Neural crest cell (in vitro differentiated cells): ENCODE results near the gene COPG2. TPM values are rescaled to one million over a fixed set of nuclear protein-coding genes. Genes with fewer than 3 reads are reported as not detected.
"Not testable (repeated sequence)": the region's sequence is repeated elsewhere in the genome, so short reads cannot be mapped to it uniquely, and the experiment has no call there.

Experiments used
- DNase-seq: peaks from one replicate; pipeline ENCODE4 v3.0.0; 2021; ENCODE audit warnings: low read depth, mixed read lengths, low spot score
- H3K27ac Mint-ChIP-seq: one replicate; pipeline ENCODE4 v1.8.0; 2021; ENCODE audit warnings: mild to moderate bottlenecking, mixed read lengths; ENCODE audit not compliant: unreplicated experiment
- H3K27me3 Mint-ChIP-seq: 2 replicates; pipeline ENCODE4 v1.8.0; 2021; ENCODE audit warnings: low read depth, mild to moderate bottlenecking, mixed read lengths
- H3K36me3 Mint-ChIP-seq: 2 replicates; pipeline ENCODE4 v1.8.0; 2021; ENCODE audit warnings: low read depth, mild to moderate bottlenecking, mixed read lengths
- H3K4me1 Mint-ChIP-seq: 2 replicates; pipeline ENCODE4 v1.8.0; 2021; ENCODE audit warnings: mixed read lengths
- H3K4me3 Mint-ChIP-seq: one replicate; pipeline ENCODE4 v1.8.0; 2021; ENCODE audit warnings: mild to moderate bottlenecking, mixed read lengths
- H3K9me3 Mint-ChIP-seq: 2 replicates; pipeline ENCODE4 v1.8.0; 2021; ENCODE audit warnings: mixed read lengths
- CTCF ChIP-seq: fragments of 200-600 bp; sonication (generic); conservative IDR thresholded peaks from 2 replicates; pipeline ENCODE4 v1.5.0; 2021; ENCODE audit warnings: antibody characterized with exemption, mild to moderate bottlenecking
- total RNA-seq: library from RNA; stranded (reverse); gene quantifications from 2 replicates; pipeline ENCODE4 v1.2.1, GENCODE V29; 2021

Gene COPG2
- total RNA-seq, 1 donor from 2014 or later: 62.7 TPM

DNA sequence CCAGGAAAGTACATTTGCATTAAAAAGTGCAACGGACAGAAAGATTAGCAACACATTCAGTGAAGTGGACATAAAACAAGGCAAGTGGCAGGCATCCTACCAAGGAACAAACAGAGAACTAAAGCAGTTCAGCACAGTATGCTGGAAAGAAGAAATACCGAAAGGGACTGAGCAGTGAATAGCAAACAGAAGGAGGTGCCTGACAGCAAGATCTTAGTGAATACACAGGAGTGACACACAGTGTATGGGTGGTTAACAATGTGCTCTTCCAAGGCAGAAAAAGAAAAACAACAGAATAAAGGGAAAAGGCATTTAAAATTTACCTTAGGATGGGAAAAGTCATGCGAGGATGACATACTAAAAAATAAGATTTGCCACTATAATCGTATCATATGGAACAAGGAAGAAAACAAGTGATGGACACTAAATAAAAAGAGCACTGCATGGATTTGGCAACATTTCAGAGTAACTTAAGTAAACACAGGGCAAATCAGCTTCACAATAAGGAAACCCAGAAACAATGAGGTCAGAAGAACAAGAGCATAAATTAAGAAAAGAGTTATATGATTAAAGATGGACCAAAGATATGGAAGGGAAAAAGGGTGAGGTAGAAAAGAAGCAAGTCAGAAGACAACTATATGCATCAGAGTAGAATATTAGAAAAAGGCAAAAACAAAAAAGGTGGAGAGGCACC is 147.1 kb downstream of the COPG2 start:
- no peak for DNase-seq
- Mint-ChIP-seq H3K9me3 (no peaks in the 10 kb centered on the region), H3K36me3 (no peaks in the 10 kb centered on the region), H3K27ac (no peak overlapping the region), H3K4me3 (no peak overlapping the region), H3K27me3 (no peaks in the 10 kb centered on the region), H3K4me1 (no peaks in the 10 kb centered on the region)
- TF ChIP-seq CTCF: no peak

GRCh38 chr7:130515315-130516040 is 153.1 kb downstream of the COPG2 start:
- H3K4me1 Mint-ChIP-seq: no peaks in the 10 kb centered on the region
- no peak overlapping the region for H3K4me3 Mint-ChIP-seq
- DNase-seq: no peak
- H3K27me3 Mint-ChIP-seq: no peaks in the 10 kb centered on the region
- H3K36me3 Mint-ChIP-seq: no peaks in the 10 kb centered on the region
- no peak for TF ChIP-seq CTCF
- no peaks in the 10 kb centered on the region for H3K9me3 Mint-ChIP-seq
- H3K27ac Mint-ChIP-seq: no peak overlapping the region

DNA sequence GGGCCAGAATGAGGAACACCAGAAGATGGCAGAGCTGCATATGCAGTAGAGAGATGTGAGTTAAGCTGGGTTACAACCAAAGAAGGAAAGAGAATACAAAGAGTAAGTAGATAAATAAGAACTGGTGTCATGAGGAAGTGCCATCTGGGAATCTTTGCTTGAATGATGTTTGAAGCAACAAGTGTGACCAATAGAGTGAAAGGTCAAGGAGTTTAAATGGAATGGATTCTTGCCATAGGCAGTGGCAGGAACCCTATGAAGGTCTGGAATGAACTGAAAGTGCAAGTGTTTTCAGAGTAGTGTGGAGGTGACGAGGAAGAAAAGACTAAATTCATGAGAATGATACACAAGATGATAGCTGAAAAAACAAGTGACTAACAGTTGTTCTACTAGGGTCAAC is 155.1 kb downstream of the COPG2 start:
- Mint-ChIP-seq H3K27me3 (no peaks in the 10 kb centered on the region), H3K4me1 (no peaks in the 10 kb centered on the region), H3K27ac (no peak overlapping the region), H3K4me3 (no peak overlapping the region), H3K9me3 (no peaks in the 10 kb centered on the region), H3K36me3 (peaks cover 2% of the 10 kb centered on the region)
- no peak for TF ChIP-seq CTCF
- no peak for DNase-seq

- not testable (repeated sequence) for H3K4me1 Mint-ChIP-seq, H3K27ac Mint-ChIP-seq, H3K4me3 Mint-ChIP-seq, H3K36me3 Mint-ChIP-seq, DNase-seq, H3K27me3 Mint-ChIP-seq, H3K9me3 Mint-ChIP-seq
These were observed 156.5 kb downstream of the COPG2 start for GRCh38 chr7:130512038-130512437.

DNA sequence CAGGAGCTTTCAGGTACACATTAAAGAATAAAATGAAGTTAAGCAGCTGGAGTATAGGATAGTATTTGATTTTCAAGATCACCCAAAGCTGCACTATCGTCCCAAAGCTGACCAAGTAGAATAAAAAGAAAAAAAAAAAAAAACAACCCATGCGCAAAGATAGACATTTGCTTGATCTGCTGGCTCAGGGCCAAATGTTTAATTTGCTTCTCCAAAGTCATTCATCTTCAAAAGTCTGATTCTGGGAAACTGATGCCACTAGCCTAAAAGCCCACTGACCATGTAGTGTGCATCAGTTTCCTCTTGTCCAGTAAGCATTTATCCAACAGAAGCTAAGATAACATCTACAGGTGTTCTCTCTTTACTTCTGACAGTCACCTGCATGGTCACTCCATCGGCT is 162.2 kb downstream of the COPG2 start:
- H3K27ac Mint-ChIP-seq: no peak overlapping the region

More for the DNA sequence above, 162.2 kb downstream of the COPG2 start:
- no peak for TF ChIP-seq CTCF
- no peaks in the 10 kb centered on the region for H3K4me1 Mint-ChIP-seq
- H3K36me3 Mint-ChIP-seq: peaks cover 12% of the 10 kb centered on the region
- no peak for DNase-seq
- no peak overlapping the region for H3K4me3 Mint-ChIP-seq
- H3K27me3 Mint-ChIP-seq: no peaks in the 10 kb centered on the region
- no peaks in the 10 kb centered on the region for H3K9me3 Mint-ChIP-seq
